HL-60 (cell line): ENCODE measurements around the gene COL20A1.

Experiments
- DNase-seq, 2 experiments: peaks; one replicate each; pipeline ENCODE4 v3.0.0-alpha.2; 2010 to 2020; ENCODE audit warnings: low read depth in 1 of 2, low spot score in 1 of 2
- H3K27ac ChIP-seq: fragments of 250-450 bp; sonication (Bioruptor Pico); replicated peaks from 2 replicates; pipeline ENCODE4 v1.5.1; 2020; ENCODE audit warnings: mild to moderate bottlenecking, moderate library complexity
- H3K27me3 ChIP-seq: fragments of 250-450 bp; sonication (Bioruptor Pico); 2 replicates; pipeline ENCODE4 v1.5.1; 2021; ENCODE audit warnings: mild to moderate bottlenecking, moderate library complexity; ENCODE audit not compliant: insufficient read depth, poor library complexity, severe bottlenecking
- H3K4me3 ChIP-seq: replicated peaks from 2 replicates; pipeline ENCODE4 v1.5.1; 2011; ENCODE audit warnings: mild to moderate bottlenecking, control low read depth, low read length; ENCODE audit not compliant: insufficient read depth
- CTCF ChIP-seq: IDR thresholded peaks from one replicate; pipeline ENCODE4 v1.5.1; 2011; ENCODE audit warnings: low read length, control low read depth, inconsistent platforms; ENCODE audit not compliant: insufficient read depth
- GABPA ChIP-seq: IDR thresholded peaks from 2 replicates; pipeline ENCODE4 v1.6.1; 2012; ENCODE audit warnings: low read depth
- POLR2AphosphoS5 ChIP-seq: IDR thresholded peaks from 2 replicates; pipeline ENCODE4 v1.6.1; 2012; ENCODE audit warnings: low read depth
- REST ChIP-seq: IDR thresholded peaks from 2 replicates; pipeline ENCODE4 v1.6.1; 2012; ENCODE audit warnings: low read depth; ENCODE audit not compliant: insufficient replicate concordance
- SPI1 ChIP-seq: IDR thresholded peaks from 2 replicates; pipeline ENCODE4 v1.6.1; 2012; ENCODE audit warnings: low read depth, mild to moderate bottlenecking, borderline replicate concordance

The COL20A1 gene

GRCh38 chr20:63292292-63292701 lies 689 bp upstream of the COL20A1 start:
- no peak for DNase-seq
- H3K4me3 ChIP-seq, result no peak overlapping the region
- no peak for TF ChIP-seq CTCF
- TF ChIP-seq REST, result no peak
- no peak for TF ChIP-seq GABPA
- TF ChIP-seq POLR2AphosphoS5, result no peak
- TF ChIP-seq SPI1, result no peak
- H3K27ac ChIP-seq, result no peak overlapping the region
- peaks cover 20% of the 10 kb centered on the region for H3K27me3 ChIP-seq

GRCh38 chr20:63293456-63293855 lies 470 bp downstream of the COL20A1 start:
- DNase-seq, result no peak
- H3K27ac ChIP-seq, result no peak overlapping the region
- H3K27me3 ChIP-seq, result peaks cover 20% of the 10 kb centered on the region
- TF ChIP-seq CTCF, result no peak
- no peak overlapping the region for H3K4me3 ChIP-seq

- no peak for DNase-seq
- no peak overlapping the region for H3K27ac ChIP-seq
- H3K27me3 ChIP-seq, result peaks cover 20% of the 10 kb centered on the region
- TF ChIP-seq REST (no peak), GABPA (no peak), POLR2AphosphoS5 (no peak), SPI1 (no peak), CTCF (no peak)
- no peak overlapping the region for H3K4me3 ChIP-seq
Observed at GRCh38 chr20:63293871-63294535, 1.0 kb downstream of the COL20A1 start.

- Histone ChIP-seq H3K27me3 (peaks cover 20% of the 10 kb centered on the region), H3K4me3 (no peak overlapping the region), H3K27ac (no peak overlapping the region)
- no peak for TF ChIP-seq CTCF
- no peak for TF ChIP-seq SPI1
- TF ChIP-seq REST, result no peak
- no peak for TF ChIP-seq GABPA
- TF ChIP-seq POLR2AphosphoS5, result no peak
- DNase-seq, result no peak
Observed at GRCh38 chr20:63294536-63294900, 1.5 kb downstream of the COL20A1 start.
